ENCODE data around the gene DDX51.
"Not testable (repeated sequence)": the region's sequence is repeated elsewhere in the genome, so short reads cannot be mapped to it uniquely, and the experiment has no call there.

DDX51 gene

GRCh38 chr12:132153501-132154340, 9.6 kb upstream of the DDX51 start:
- DNase-seq = peak; percentile 77

- no peak for DNase-seq
Observed at GRCh38 chr12:132152953-132153352, 8.8 kb upstream of the DDX51 start.

GRCh38 chr12:132152411-132152821, 8.3 kb upstream of the DDX51 start:
- DNase-seq = no peak

GRCh38 chr12:132151766-132152410, 7.8 kb upstream of the DDX51 start:
- no peak for DNase-seq

- DNase-seq = no peak
Observed at GRCh38 chr12:132151145-132151765, 7.1 kb upstream of the DDX51 start.

- DNase-seq = no peak
Observed at GRCh38 chr12:132150780-132151144, 6.6 kb upstream of the DDX51 start.

- not testable (repeated sequence) for DNase-seq
Observed at GRCh38 chr12:132149526-132149925, 5.4 kb upstream of the DDX51 start.

- no peak for DNase-seq
Observed at GRCh38 chr12:132148368-132149045, 4.4 kb upstream of the DDX51 start.

- DNase-seq = no peak
Observed at GRCh38 chr12:132147423-132148367, 3.6 kb upstream of the DDX51 start.

GRCh38 chr12:132146772-132147422, 2.8 kb upstream of the DDX51 start:
- DNase-seq = no peak

GRCh38 chr12:132146098-132146497, 2.0 kb upstream of the DDX51 start:
- DNase-seq = no peak

- no peak for DNase-seq
Observed at GRCh38 chr12:132145334-132145733, 1.2 kb upstream of the DDX51 start.

- DNase-seq = no peak
Observed at GRCh38 chr12:132144810-132145168, 670 bp upstream of the DDX51 start.

- DNase-seq = peak; percentile 41
Observed at GRCh38 chr12:132143336-132144071, 615 bp downstream of the DDX51 start.

GRCh38 chr12:132142679-132143335, 1.3 kb downstream of the DDX51 start:
- DNase-seq = no peak

GRCh38 chr12:132141976-132142678, 2.0 kb downstream of the DDX51 start:
- DNase-seq = no peak

- no peak for DNase-seq
Observed at GRCh38 chr12:132140918-132141841, 2.9 kb downstream of the DDX51 start.

GRCh38 chr12:132140501-132140900, 3.6 kb downstream of the DDX51 start:
- no peak for DNase-seq

GRCh38 chr12:132139912-132140311, 4.2 kb downstream of the DDX51 start:
- DNase-seq = no peak

Measured in activated CD4-positive, alpha-beta T cell treated with anti-CD3 and anti-CD28 coated beads for 48 hours (primary cell).